Activated CD4-positive, alpha-beta T cell treated with anti-CD3 and anti-CD28 coated beads, Interleukin-2, amount 10 ng/mL, durations not matched to agents 24 days and 14 days (primary cell): Measurements from ENCODE around the gene LONP2. TPM values are rescaled to one million over a fixed set of nuclear protein-coding genes. Genes with fewer than 3 reads are reported as not detected.

Source experiments
- DNase-seq: peaks from one replicate; pipeline ENCODE4 v3.0.0; 2022
- H3K27ac Mint-ChIP-seq: one replicate; pipeline ENCODE4 v1.8.0; 2022; ENCODE audit warnings: mild to moderate bottlenecking, mixed read lengths
- H3K27me3 Mint-ChIP-seq: one replicate; pipeline ENCODE4 v1.8.0; 2022; ENCODE audit warnings: mixed read lengths
- H3K36me3 Mint-ChIP-seq: one replicate; pipeline ENCODE4 v1.8.0; 2022; ENCODE audit warnings: low read depth, mild to moderate bottlenecking, mixed read lengths
- H3K4me1 Mint-ChIP-seq: one replicate; pipeline ENCODE4 v1.8.0; 2021; ENCODE audit warnings: mixed read lengths
- H3K4me3 Mint-ChIP-seq: one replicate; pipeline ENCODE4 v1.8.0; 2022; ENCODE audit warnings: mild to moderate bottlenecking, moderate library complexity, mixed read lengths
- H3K9me3 Mint-ChIP-seq: one replicate; pipeline ENCODE4 v1.8.0; 2021; ENCODE audit warnings: mixed read lengths
- intact Hi-C: fragments of 100-400 bp; cut with micrococcal nuclease; formaldehyde crosslinking; loops from one replicate; pipeline ENCODE4 v1.15.1; 2023
- total RNA-seq: library from RNA; stranded (reverse); gene quantifications from 2 replicates; pipeline ENCODE4 v1.2.3, GENCODE V29; 2022

LONP2 gene
- total RNA-seq, 1 donor from 2014 or later: 58.9 TPM

DNA sequence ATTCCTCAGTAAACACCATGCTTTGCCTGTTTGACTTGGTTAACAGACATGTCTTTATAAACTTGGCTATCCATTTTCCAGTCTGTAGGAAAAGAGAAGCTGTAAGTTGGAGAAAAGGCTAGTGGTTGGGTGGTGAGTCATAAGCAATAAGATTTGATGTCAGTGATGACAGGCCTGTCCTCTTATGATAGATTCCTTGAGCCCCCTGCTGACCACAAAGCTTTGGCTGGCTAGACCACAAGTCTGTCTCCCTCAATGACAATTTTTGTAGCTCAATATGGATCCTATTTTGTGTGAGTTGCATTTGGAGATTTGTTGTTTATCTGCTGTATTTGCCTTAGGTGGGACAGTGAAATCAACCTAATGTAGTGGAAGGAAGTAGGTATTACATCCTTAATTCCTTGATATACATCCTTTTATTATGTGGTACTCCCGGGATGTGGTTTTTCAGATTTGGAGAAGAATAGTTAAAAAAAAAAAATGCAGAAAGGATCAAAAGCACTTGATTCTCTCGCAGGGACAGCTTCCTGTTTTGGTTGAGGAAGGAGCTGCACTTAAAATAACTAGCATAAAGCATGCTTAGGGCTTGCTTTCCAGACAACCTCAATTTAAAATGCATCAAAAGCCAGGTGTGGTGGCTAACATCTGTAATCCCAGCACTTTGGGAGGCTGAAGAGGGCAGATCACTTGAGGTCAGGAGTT, 73.7 kb downstream of the LONP2 start:
- intact Hi-C loops: no loop called here
- DNase-seq: no peak
- peak overlapping the region; percentile 68 for H3K27ac Mint-ChIP-seq
- peaks cover 50% of the 10 kb centered on the region for H3K36me3 Mint-ChIP-seq
- H3K9me3 Mint-ChIP-seq: peaks cover 12% of the 10 kb centered on the region
- H3K4me1 Mint-ChIP-seq: peaks cover 24% of the 10 kb centered on the region
- H3K4me3 Mint-ChIP-seq: peak overlapping the region; percentile 51
- no peaks in the 10 kb centered on the region for H3K27me3 Mint-ChIP-seq

DNA sequence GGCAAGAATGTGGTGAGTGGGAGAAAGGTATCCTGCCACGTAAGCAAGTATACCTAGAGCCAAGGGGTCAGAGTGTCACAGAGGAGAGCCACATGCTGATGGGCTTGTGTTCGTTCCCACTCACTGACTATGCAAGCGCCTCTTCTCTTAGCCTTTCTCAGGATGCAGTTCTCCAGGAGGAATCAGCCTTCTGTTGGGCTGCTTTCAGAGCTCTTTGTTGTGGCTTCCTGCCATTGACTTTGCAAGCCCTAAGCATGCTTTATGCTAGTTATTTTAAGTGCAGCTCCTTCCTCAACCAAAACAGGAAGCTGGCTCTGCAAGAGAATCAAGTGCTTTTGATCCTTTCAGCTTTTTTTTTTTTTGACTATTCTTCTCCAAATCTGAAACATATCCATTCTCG, 74.5 kb downstream of the LONP2 start:
- Mint-ChIP-seq H3K9me3 (peaks cover 5% of the 10 kb centered on the region), H3K27me3 (no peaks in the 10 kb centered on the region), H3K4me3 (peak overlapping the region; percentile 50), H3K4me1 (peaks cover 24% of the 10 kb centered on the region), H3K27ac (peak overlapping the region; percentile 81), H3K36me3 (peaks cover 43% of the 10 kb centered on the region)
- peak; percentile 84 for DNase-seq
- intact Hi-C loops: no loop called here

DNA sequence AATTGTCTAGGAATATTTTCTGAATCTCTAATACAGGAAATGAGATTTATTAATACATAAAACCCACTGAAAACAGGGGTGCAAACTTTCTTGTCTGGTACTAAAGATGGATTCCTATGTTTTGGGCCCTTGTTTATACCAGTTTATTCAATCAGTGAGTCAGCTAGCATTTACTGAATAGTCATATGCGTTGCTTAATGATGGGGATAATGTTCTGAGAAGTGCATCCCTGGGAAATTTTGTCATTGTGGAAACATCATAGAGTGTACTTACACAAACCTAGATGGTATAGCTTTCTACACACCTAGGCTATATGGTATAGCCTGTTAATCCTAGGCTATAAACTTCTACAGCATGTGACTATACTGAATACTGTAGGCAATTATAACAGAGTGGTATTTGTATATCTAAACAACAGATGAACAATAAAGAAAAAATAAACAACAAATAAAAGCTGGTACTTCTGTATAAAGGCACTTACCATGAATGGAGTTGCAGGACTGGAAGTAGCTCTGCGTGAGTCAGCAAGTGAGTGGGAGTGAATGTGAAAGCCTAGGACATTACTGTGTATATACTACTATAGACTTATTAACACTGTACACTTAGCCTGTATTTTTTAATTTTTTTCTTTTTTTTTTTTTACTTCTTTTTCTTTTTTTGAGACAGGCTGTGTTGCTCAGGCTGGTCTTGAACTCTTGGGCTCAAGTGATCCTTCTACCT, 77.4 kb downstream of the LONP2 start:
- DNase-seq: no peak
- H3K36me3 Mint-ChIP-seq: peaks cover 35% of the 10 kb centered on the region
- intact Hi-C loops: no loop called here

DNA sequence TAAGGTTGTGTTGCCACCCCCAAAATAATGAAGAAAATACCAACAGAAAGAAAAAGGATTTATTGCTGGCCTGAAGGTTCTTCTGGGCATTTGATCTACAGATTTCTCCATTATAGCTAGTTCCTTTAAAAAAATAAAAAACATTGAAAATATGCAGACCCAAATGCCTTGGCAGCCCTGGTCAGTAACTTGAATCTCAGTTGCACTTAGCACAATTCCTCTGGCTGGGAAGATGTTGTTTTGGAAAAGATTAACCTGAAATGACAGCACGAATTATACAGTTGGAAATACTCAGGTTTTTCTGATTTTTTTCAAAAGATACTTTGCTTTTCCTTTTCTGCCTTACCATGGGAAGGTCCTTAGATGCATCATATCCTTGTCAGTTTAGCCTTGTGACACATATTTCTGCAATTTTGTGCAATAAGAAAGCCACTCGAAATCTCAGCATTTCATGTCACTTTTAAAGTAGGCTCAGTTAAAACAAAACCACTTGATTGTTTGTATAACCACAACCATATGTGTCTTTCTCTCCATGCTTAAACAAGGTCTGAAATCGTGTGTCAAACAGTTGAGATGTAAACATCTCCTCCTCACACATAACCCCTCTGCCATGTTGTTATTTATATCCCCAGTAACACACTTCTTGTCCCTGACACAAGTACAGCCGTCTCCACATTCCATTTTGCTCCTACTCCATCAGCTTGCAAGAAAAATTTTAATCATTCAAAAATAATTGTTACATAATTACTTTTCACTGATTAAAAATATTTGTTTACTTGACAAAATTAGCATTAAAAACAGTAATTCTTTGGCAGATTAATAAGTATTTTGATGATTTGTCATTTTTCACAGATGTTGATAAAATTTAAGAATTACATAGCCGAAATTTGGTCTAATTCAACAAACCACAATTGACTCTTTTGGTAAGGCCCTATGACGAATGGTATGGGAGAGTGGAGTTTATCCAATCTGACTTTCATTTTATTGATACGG, 80.0 kb downstream of the LONP2 start:
- Mint-ChIP-seq H3K9me3 (no peaks in the 10 kb centered on the region), H3K4me1 (peaks cover 8% of the 10 kb centered on the region), H3K36me3 (peaks cover 29% of the 10 kb centered on the region), H3K27ac (no peak overlapping the region), H3K4me3 (no peak overlapping the region), H3K27me3 (no peaks in the 10 kb centered on the region)
- intact Hi-C loops: no loop called here
- no peak for DNase-seq

More for the DNA sequence above, 77.4 kb downstream of the LONP2 start:
- H3K4me3 Mint-ChIP-seq: no peak overlapping the region
- H3K9me3 Mint-ChIP-seq: no peaks in the 10 kb centered on the region
- H3K27me3 Mint-ChIP-seq: no peaks in the 10 kb centered on the region
- H3K4me1 Mint-ChIP-seq: peaks cover 24% of the 10 kb centered on the region
- no peak overlapping the region for H3K27ac Mint-ChIP-seq

DNA sequence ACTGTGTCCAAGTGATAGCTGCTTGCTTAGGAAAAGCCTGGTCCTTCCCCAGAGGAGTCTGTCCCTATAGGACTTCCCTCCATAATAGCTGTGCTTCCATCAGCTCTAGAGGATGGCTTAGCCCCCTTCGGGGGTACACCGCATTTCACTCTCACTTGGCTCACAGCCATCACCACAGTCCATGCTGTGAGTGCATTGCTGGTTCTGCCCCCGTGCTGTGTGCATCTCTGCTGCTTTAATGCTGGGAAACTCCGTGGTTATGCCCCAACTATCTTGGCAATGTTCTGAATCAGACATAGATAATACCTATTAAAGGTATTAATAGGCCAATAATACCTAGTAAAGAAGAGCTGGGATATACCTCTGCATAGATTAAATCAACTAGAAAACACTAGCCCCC, 82.8 kb downstream of the LONP2 start:
- peaks cover 11% of the 10 kb centered on the region for H3K4me1 Mint-ChIP-seq
- H3K9me3 Mint-ChIP-seq: no peaks in the 10 kb centered on the region
- H3K36me3 Mint-ChIP-seq: peaks cover 31% of the 10 kb centered on the region
- H3K27ac Mint-ChIP-seq: no peak overlapping the region
- intact Hi-C loops: no loop called here
- no peak overlapping the region for H3K4me3 Mint-ChIP-seq
- no peak for DNase-seq
- H3K27me3 Mint-ChIP-seq: no peaks in the 10 kb centered on the region

DNA sequence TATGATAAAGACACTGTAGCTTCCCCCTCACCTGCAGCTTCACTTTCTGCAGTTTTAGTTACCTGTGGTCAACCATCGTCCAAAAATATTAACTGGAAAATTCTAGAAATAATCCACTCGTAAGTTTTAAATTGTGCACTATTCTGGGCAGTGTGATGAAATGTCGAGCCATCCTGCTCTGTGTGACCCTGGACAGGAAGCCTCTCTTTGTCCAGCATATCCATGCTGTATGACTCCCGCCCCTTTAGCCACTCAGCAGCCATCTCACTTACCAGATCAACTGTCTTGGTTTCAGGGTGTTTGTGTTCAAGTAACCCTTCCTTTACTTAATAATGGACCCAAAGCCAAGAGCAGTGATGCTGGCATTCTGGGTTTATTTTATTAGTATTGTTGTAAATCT, 85.0 kb downstream of the LONP2 start:
- intact Hi-C loops: no loop called here
- Mint-ChIP-seq H3K27me3 (no peaks in the 10 kb centered on the region), H3K4me1 (peaks cover 7% of the 10 kb centered on the region), H3K9me3 (no peaks in the 10 kb centered on the region), H3K36me3 (peaks cover 25% of the 10 kb centered on the region), H3K27ac (no peak overlapping the region), H3K4me3 (no peak overlapping the region)
- DNase-seq: no peak

DNA sequence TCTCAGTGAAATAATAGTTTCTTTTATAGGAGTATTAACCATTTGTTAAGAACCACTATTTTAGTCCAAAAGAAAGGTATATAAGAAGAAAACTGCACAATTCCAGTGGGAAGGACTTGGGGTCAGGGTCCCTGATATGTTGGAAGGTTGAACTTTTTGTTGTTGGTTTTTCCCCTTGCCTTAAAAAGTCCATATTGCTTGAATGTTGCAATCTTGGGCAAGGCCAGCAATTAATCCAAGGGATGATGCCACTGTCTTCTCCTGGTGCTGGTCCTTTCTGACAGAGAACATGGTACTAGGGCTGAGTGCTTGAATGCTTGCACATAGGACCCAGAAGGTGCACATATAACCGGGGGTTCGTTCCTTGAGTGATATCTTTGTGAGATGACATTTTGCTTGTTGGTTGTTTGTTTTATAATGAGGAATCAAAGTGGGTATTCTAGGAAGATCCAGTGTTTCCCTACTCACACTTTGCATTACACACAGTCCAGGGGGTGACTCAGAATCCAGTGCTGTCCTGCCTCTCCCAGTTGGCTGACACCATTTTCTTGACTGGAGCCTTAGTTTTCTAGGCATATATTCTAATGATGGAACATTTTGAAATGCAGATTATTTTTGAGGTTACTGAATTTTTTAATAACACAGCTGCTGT, 86.2 kb downstream of the LONP2 start:
- Mint-ChIP-seq H3K9me3 (no peaks in the 10 kb centered on the region), H3K27ac (no peak overlapping the region), H3K4me3 (no peak overlapping the region), H3K4me1 (peaks cover 6% of the 10 kb centered on the region), H3K36me3 (peaks cover 30% of the 10 kb centered on the region), H3K27me3 (no peaks in the 10 kb centered on the region)
- DNase-seq: no peak
- intact Hi-C loops: no loop called here

DNA sequence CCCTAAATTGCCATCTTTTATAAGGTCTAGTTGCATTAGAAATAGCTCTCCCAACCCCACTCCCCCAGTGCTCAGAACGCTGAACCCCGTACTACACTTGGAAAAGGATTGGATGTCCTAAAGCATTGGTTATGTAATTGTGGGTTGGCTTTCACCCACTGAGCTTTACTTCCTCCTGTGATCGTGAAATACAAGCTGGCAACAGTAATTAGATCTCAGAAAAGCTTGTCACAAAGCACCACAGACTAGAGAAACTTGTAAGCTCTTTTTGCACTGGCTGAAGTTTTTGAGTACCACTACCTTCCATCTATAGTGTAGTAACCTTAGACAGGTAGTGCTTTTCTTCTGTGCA, 86.7 kb downstream of the LONP2 start:
- H3K9me3 Mint-ChIP-seq: no peaks in the 10 kb centered on the region
- peaks cover 6% of the 10 kb centered on the region for H3K4me1 Mint-ChIP-seq
- no peak for DNase-seq
- H3K36me3 Mint-ChIP-seq: peaks cover 32% of the 10 kb centered on the region
- no peaks in the 10 kb centered on the region for H3K27me3 Mint-ChIP-seq
- H3K27ac Mint-ChIP-seq: no peak overlapping the region
- intact Hi-C loops: no loop called here
- no peak overlapping the region for H3K4me3 Mint-ChIP-seq

DNA sequence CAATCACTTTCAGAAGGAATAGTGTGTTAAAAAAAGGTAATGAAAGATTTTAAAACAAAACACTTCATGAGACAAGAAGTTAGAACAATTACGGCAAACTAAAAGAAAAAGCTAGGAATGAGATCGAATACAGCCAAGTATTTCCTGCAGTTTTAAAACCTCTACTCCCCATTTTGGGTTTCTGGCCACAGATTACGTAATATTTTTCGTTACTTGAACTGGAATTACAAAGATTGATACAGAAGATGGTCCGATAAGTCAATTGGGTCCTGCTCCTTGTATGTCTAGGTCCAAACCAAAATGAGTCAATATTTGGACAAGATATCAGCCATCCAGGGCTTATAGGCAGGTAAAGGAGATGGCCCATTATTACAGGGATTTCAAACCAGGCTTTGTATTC, 88.9 kb downstream of the LONP2 start:
- Mint-ChIP-seq H3K27me3 (no peaks in the 10 kb centered on the region), H3K36me3 (peaks cover 41% of the 10 kb centered on the region), H3K9me3 (no peaks in the 10 kb centered on the region), H3K4me3 (no peak overlapping the region), H3K27ac (no peak overlapping the region), H3K4me1 (peaks cover 5% of the 10 kb centered on the region)
- intact Hi-C loops: no loop called here
- no peak for DNase-seq

DNA sequence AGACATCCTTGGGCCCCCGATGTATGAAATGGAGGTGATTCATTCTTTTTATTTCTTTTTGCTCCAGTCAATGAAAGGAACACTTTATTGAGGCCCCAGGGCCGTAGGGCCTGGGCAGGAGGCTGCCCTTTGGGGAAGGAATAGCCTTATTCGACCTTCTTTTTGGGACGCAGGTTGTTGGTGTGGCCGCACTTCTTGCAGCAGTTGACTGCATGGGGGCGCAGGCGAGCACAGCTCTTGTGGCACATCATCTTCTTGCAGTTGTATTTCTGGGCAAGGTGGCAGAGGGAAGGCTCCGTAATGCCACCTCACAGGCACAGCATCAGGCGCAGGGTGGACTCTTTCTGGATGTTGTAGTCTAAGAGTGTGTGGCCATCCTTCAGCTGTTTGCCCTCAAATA, 90.2 kb downstream of the LONP2 start:
- peaks cover 44% of the 10 kb centered on the region for H3K36me3 Mint-ChIP-seq
- peaks cover 5% of the 10 kb centered on the region for H3K4me1 Mint-ChIP-seq
- H3K27me3 Mint-ChIP-seq: no peaks in the 10 kb centered on the region

DNA sequence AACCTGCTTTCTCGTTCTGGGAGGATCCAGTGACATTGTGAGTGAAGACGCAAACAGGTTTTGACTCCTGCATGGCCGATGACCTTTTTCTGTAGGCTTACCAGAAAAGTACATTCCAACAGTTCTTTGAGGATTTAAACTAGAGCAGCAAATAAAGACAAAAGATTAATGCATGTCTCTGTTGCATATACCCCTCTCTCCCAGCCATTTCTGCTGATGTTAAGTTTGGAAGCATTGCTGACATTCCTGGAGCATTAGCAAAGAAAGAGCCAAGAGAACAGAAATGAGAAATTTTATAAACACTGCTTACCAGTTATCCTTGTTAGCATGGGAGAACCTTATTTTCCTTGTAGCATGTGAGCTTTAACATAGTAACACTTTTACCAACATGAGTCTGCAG, 91.9 kb downstream of the LONP2 start:
- H3K36me3 Mint-ChIP-seq: peaks cover 49% of the 10 kb centered on the region
- no peak overlapping the region for H3K4me3 Mint-ChIP-seq
- DNase-seq: no peak
- no peak overlapping the region for H3K27ac Mint-ChIP-seq
- H3K27me3 Mint-ChIP-seq: no peaks in the 10 kb centered on the region
- no peaks in the 10 kb centered on the region for H3K9me3 Mint-ChIP-seq
- peaks cover 7% of the 10 kb centered on the region for H3K4me1 Mint-ChIP-seq
- intact Hi-C loops: no loop called here

More for the DNA sequence above, 90.2 kb downstream of the LONP2 start:
- intact Hi-C loops: no loop called here
- H3K9me3 Mint-ChIP-seq: no peaks in the 10 kb centered on the region
- no peak for DNase-seq
- no peak overlapping the region for H3K4me3 Mint-ChIP-seq
- H3K27ac Mint-ChIP-seq: no peak overlapping the region

DNA sequence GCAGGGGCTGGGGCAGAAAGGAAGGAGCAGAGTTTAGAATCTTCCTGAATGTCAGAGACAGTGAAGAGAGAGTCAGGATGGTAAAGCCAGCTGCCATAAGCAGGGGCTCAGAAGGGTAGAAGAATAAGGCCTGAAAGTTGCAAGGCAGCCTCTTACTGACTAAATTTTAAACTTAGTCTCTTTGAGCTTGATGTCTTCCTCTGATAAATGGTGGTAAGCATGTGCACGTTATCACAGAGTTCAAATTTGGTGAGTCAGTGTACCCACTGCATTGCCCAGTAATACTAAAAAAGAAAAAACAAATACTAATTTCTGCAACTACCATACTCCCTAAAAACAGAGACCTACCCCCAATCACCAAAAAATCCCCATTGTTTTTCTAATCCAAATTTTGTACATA, 96.0 kb downstream of the LONP2 start:
- Mint-ChIP-seq H3K9me3 (no peaks in the 10 kb centered on the region), H3K27me3 (no peaks in the 10 kb centered on the region), H3K27ac (peak overlapping the region; percentile 2), H3K4me1 (peaks cover 5% of the 10 kb centered on the region), H3K36me3 (peaks cover 52% of the 10 kb centered on the region), H3K4me3 (no peak overlapping the region)
- intact Hi-C loops: no loop called here
- no peak for DNase-seq

DNA sequence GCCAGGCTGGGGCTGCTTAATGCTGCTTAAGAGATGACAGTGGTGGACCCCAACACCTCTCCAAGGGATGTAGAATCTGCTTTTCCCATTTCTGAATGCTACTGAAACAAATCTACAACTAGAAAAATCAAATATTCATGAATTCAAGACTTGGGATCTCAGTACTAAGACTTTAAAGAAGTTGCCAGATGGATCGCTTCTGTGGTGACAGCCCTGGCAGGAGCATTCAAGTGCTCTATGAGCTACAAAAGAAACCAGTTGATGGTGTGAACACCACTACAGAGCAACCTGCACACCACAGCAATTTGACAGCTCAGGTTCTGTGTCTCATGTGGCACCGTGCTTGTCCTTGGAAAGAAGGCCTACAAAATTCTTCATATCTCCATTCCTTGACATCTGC, 98.5 kb downstream of the LONP2 start:
- DNase-seq: no peak
- Mint-ChIP-seq H3K9me3 (no peaks in the 10 kb centered on the region), H3K4me1 (peaks cover 4% of the 10 kb centered on the region), H3K4me3 (no peak overlapping the region), H3K27ac (no peak overlapping the region), H3K36me3 (peaks cover 41% of the 10 kb centered on the region), H3K27me3 (no peaks in the 10 kb centered on the region)
- intact Hi-C loops: no loop called here
